GM13976 (cell line): ENCODE measurements around the gene MPI.
"Not testable (repeated sequence)": the region's sequence is repeated elsewhere in the genome, so short reads cannot be mapped to it uniquely, and the experiment has no call there.

ENCODE experiments used
- DNase-seq: peaks from one replicate; pipeline ENCODE4 v3.0.0; 2012; ENCODE audit warnings: low spot score
- CTCF ChIP-seq: IDR thresholded peaks from 2 replicates; pipeline ENCODE4 v1.5.1; 2012; ENCODE audit warnings: borderline replicate concordance, mild to moderate bottlenecking; ENCODE audit not compliant: insufficient read depth; ENCODE audit errors: extremely low read depth, missing control alignments, control extremely low read depth
- in situ Hi-C: fragments of 300-500 bp; cut with MboI; formaldehyde crosslinking; loops from one replicate; pipeline ENCODE4 v1.12.0; 2022; ENCODE audit warnings: low sequenced_read_pairs, mixed read lengths, inconsistent platforms; ENCODE audit not compliant: unreplicated experiment

The MPI gene

GRCh38 chr15:74920456-74920855 lies 30.6 kb downstream of the MPI start:
- DNase-seq: no peak
- no peak for TF ChIP-seq CTCF
- in situ Hi-C loops: no loop called here

- no peak for TF ChIP-seq CTCF
- no peak for DNase-seq
- in situ Hi-C loops: no loop called here
Measured at GRCh38 chr15:74924525-74924924, 34.7 kb downstream of the MPI start.

- no peak for DNase-seq
- no peak for TF ChIP-seq CTCF
- in situ Hi-C loops: loop anchor here (25.0 kb wide), 1 partner anchor 291 kb away; no protein-coding TSS in a partner anchor
Measured at GRCh38 chr15:74928771-74929198, 38.9 kb downstream of the MPI start.

GRCh38 chr15:74933573-74933972 lies 43.7 kb downstream of the MPI start:
- DNase-seq: no peak
- TF ChIP-seq CTCF: no peak
- in situ Hi-C loops: loop anchor here (25.0 kb wide), 1 partner anchor 296 kb away; no protein-coding TSS in a partner anchor

GRCh38 chr15:74935193-74935592 lies 45.4 kb downstream of the MPI start:
- DNase-seq: not testable (repeated sequence)
- in situ Hi-C loops: loop anchor here (25.0 kb wide), 1 partner anchor 298 kb away; no protein-coding TSS in a partner anchor

GRCh38 chr15:74937272-74937589 lies 47.4 kb downstream of the MPI start:
- DNase-seq: no peak
- TF ChIP-seq CTCF: no peak
- in situ Hi-C loops: loop anchor here (25.0 kb wide), 1 partner anchor 300 kb away; no protein-coding TSS in a partner anchor

- DNase-seq: peak; percentile 95
- TF ChIP-seq CTCF: no peak
- in situ Hi-C loops: loop anchor here (25.0 kb wide), 1 partner anchor 300 kb away; no protein-coding TSS in a partner anchor
Measured at GRCh38 chr15:74937590-74938371, 47.9 kb downstream of the MPI start, which contains the start of gene COX5A. TSS of gene COX5A (minus strand) at chr15:74938073. CDS start at chr15:74938014, 59 bp downstream.
